IMR-90 (cell line): ENCODE data around the gene ANTXR2. TPM values are rescaled to one million over a fixed set of nuclear protein-coding genes. Genes with fewer than 3 reads are reported as not detected.

Experiments used
- ATAC-seq: fragments of 200-7000 bp; cut with Tn5 transposase; 2 replicates; pipeline ENCODE4 v1.9.1; 2020; ENCODE audit warnings: low read depth, mild to moderate bottlenecking, moderate library complexity
- BruUV-seq: library from RNA; stranded (reverse); fragments of 400-500 nt; replicated peaks from 2 replicates; lab custom pipeline; 2021; lab: Mats Ljungman, UMichigan
- CTCF ChIA-PET: fragments of 300-600 bp; formaldehyde crosslinking; extraction: SDS; loops from one replicate; lab custom pipeline; 2021; ENCODE audit warnings: antibody characterized with exemption; lab: Yijun Ruan, JAX
- POLR2A ChIA-PET: fragments of 300-600 bp; sonication (Branson Sonifier 250); formaldehyde crosslinking; loops from one replicate; lab custom pipeline; 2022; ENCODE audit warnings: antibody characterized with exemption; ENCODE audit not compliant: unreplicated experiment; lab: Charles Lee
- DNase-seq: peaks from one replicate; pipeline ENCODE4 v3.0.0; 2013
- H2AFZ ChIP-seq: replicated peaks from 2 replicates; pipeline ENCODE3; 2013; ENCODE audit warnings: low read length, mild to moderate bottlenecking; ENCODE audit not compliant: poor library complexity
- H2AK5ac ChIP-seq: 2 replicates; pipeline ENCODE4 v1.6.1; 2013; ENCODE audit warnings: low read depth, low read length, inconsistent platforms
- H2AK9ac ChIP-seq: replicated peaks from 2 replicates; pipeline ENCODE3; 2013; ENCODE audit warnings: mild to moderate bottlenecking, low read depth, low read length, moderate library complexity; ENCODE audit not compliant: poor library complexity
- H2BK120ac ChIP-seq: 2 replicates; pipeline ENCODE4 v1.6.1; 2013; ENCODE audit warnings: low read depth, low read length, inconsistent platforms
- H2BK15ac ChIP-seq: 3 replicates; pipeline ENCODE4 v1.6.1; 2013; ENCODE audit warnings: low read depth, low read length, inconsistent platforms
- H2BK20ac ChIP-seq: 2 replicates; pipeline ENCODE4 v1.6.1; 2013; ENCODE audit warnings: low read depth, mild to moderate bottlenecking, inconsistent platforms, low read length, moderate library complexity
- H2BK5ac ChIP-seq: 2 replicates; pipeline ENCODE4 v1.6.1; 2013; ENCODE audit warnings: mild to moderate bottlenecking, low read depth, low read length, inconsistent platforms; ENCODE audit not compliant: poor library complexity, severe bottlenecking
- H3K14ac ChIP-seq: replicated peaks from 2 replicates; pipeline ENCODE4 v1.6.1; 2013; ENCODE audit warnings: low read depth, low read length, inconsistent platforms
- H3K18ac ChIP-seq: 2 replicates; pipeline ENCODE4 v1.6.1; 2013; ENCODE audit warnings: low read depth, low read length, control low read depth
- H3K23ac ChIP-seq: 2 replicates; pipeline ENCODE4 v1.6.1; 2013; ENCODE audit warnings: low read depth, low read length, inconsistent platforms
- H3K27ac ChIP-seq: 2 replicates; pipeline ENCODE4 v1.5.1; 2013; ENCODE audit warnings: mild to moderate bottlenecking, control low read depth, low read length; ENCODE audit not compliant: insufficient read depth
- H3K27me3 ChIP-seq: 2 replicates; pipeline ENCODE4 v1.6.1; 2013; ENCODE audit warnings: low read length; ENCODE audit not compliant: control insufficient read depth, insufficient read depth
- H3K36me3 ChIP-seq: 2 replicates; pipeline ENCODE4 v1.6.1; 2013; ENCODE audit warnings: low read length, mixed read lengths; ENCODE audit not compliant: control insufficient read depth, insufficient read depth
- H3K4ac ChIP-seq: 2 replicates; pipeline ENCODE4 v1.6.1; 2013; ENCODE audit warnings: low read depth, low read length, inconsistent platforms
- H3K4me1 ChIP-seq: 2 replicates; pipeline ENCODE4 v1.6.1; 2013; ENCODE audit warnings: low read length, mixed read lengths; ENCODE audit not compliant: control insufficient read depth, insufficient read depth
- H3K4me2 ChIP-seq: 2 replicates; pipeline ENCODE4 v1.6.1; 2013; ENCODE audit warnings: low read depth, mild to moderate bottlenecking, control low read depth, low read length, moderate library complexity
- H3K4me3 ChIP-seq: 2 replicates; pipeline ENCODE4 v1.5.1; 2013; ENCODE audit warnings: low read depth, mild to moderate bottlenecking, control low read depth, low read length, moderate library complexity; ENCODE audit not compliant: insufficient read depth
- H3K56ac ChIP-seq: 2 replicates; pipeline ENCODE4 v1.6.1; 2013; ENCODE audit warnings: low read length, inconsistent platforms; ENCODE audit not compliant: insufficient read depth; ENCODE audit errors: extremely low read depth
- H3K79me1 ChIP-seq, 2 experiments: 2 replicates each; pipeline ENCODE4 v1.6.1; 2013; ENCODE audit warnings: low read length in 2 of 2, inconsistent platforms in 1 of 2, low read depth in 1 of 2
- H3K9ac ChIP-seq: 2 replicates; pipeline ENCODE4 v1.6.1; 2013; ENCODE audit warnings: low read depth, low read length, control low read depth
- H3K9me1 ChIP-seq: 2 replicates; pipeline ENCODE4 v1.6.1; 2013; ENCODE audit warnings: low read length, inconsistent platforms; ENCODE audit not compliant: insufficient read depth
- H3K9me3 ChIP-seq: 2 replicates; pipeline ENCODE4 v1.6.1; 2013; ENCODE audit warnings: low read length; ENCODE audit not compliant: control insufficient read depth, insufficient read depth
- H4K20me1 ChIP-seq: 2 replicates; pipeline ENCODE4 v1.6.1; 2013; ENCODE audit warnings: low read length, inconsistent platforms; ENCODE audit not compliant: insufficient read depth
- H4K5ac ChIP-seq: 2 replicates; pipeline ENCODE4 v1.6.1; 2013; ENCODE audit warnings: mild to moderate bottlenecking, low read depth, low read length, control low read depth
- H4K8ac ChIP-seq, 2 experiments: 2 replicates each; pipeline ENCODE4 v1.6.1; 2013; ENCODE audit warnings: low read depth in 2 of 2, low read length in 2 of 2, control low read depth in 1 of 2, inconsistent platforms in 1 of 2
- H4K91ac ChIP-seq: 2 replicates; pipeline ENCODE4 v1.6.1; 2013; ENCODE audit warnings: low read depth, low read length, inconsistent platforms; ENCODE audit not compliant: insufficient read depth
- BHLHE40 ChIP-seq: fragments of 150-350 bp; IDR thresholded peaks from 2 replicates; pipeline ENCODE4 v1.6.1; 2016; ENCODE audit warnings: mild to moderate bottlenecking, low read depth, low read length
- CEBPB ChIP-seq: IDR thresholded peaks from 2 replicates; pipeline ENCODE4 v1.6.1; 2012; ENCODE audit warnings: low read depth, low read length, improper control_type of control experiment
- CHD1 ChIP-seq: IDR thresholded peaks from 2 replicates; pipeline ENCODE4 v1.6.1; 2012; ENCODE audit warnings: low read depth, low read length, improper control_type of control experiment
- CTCF ChIP-seq: conservative IDR thresholded peaks from 2 replicates; pipeline ENCODE4 v1.5.1; 2012; ENCODE audit warnings: mild to moderate bottlenecking, low read depth, low read length, improper control_type of control experiment
- ELK1 ChIP-seq: fragments of 150-350 bp; IDR thresholded peaks from 2 replicates; pipeline ENCODE4 v1.6.1; 2016; ENCODE audit warnings: low read depth, mild to moderate bottlenecking, low read length, moderate library complexity, borderline replicate concordance
- MAFK ChIP-seq: IDR thresholded peaks from 2 replicates; pipeline ENCODE4 v1.6.1; 2012; ENCODE audit warnings: low read depth, low read length, improper control_type of control experiment
- MAZ ChIP-seq: IDR thresholded peaks from 2 replicates; pipeline ENCODE4 v1.6.1; 2012; ENCODE audit warnings: low read depth, mild to moderate bottlenecking, low read length, improper control_type of control experiment, moderate library complexity, borderline replicate concordance
- MXI1 ChIP-seq: IDR thresholded peaks from 2 replicates; pipeline ENCODE4 v1.6.1; 2012; ENCODE audit warnings: low read depth, mild to moderate bottlenecking, low read length, moderate library complexity, borderline replicate concordance
- NFE2L2 ChIP-seq: fragments of 150-350 bp; IDR thresholded peaks from 2 replicates; pipeline ENCODE4 v1.6.1; 2016; ENCODE audit warnings: low read depth, mild to moderate bottlenecking, low read length
- POLR2A ChIP-seq: IDR thresholded peaks from 2 replicates; pipeline ENCODE4 v1.6.1; 2012; ENCODE audit warnings: mild to moderate bottlenecking, low read depth, low read length
- RAD21 ChIP-seq: IDR thresholded peaks from 2 replicates; pipeline ENCODE4 v1.6.1; 2012; ENCODE audit warnings: low read length, improper control_type of control experiment
- RCOR1 ChIP-seq: IDR thresholded peaks from 2 replicates; pipeline ENCODE4 v1.6.1; 2012; ENCODE audit warnings: mild to moderate bottlenecking, low read length, improper control_type of control experiment; ENCODE audit not compliant: insufficient replicate concordance
- RFX5 ChIP-seq: IDR thresholded peaks from 2 replicates; pipeline ENCODE4 v1.8.0; 2012; ENCODE audit warnings: low read depth, mild to moderate bottlenecking, low read length, moderate library complexity
- USF2 ChIP-seq: fragments of 150-350 bp; IDR thresholded peaks from 2 replicates; pipeline ENCODE4 v1.6.1; 2017; ENCODE audit warnings: mild to moderate bottlenecking, antibody characterized with exemption, low read length, low read depth
- WGBS, 2 experiments: methylation state at CpG; one replicate each; pipeline versions ENCODE4 v1.1.5 to v1.1.7; 2013; ENCODE audit warnings: missing lambda C conversion rate in 2 of 2; ENCODE audit not compliant: insufficient read length in 1 of 2; ENCODE audit errors: extremely low coverage in 2 of 2; 5-methylcytosine and 5-hydroxymethylcytosine counted together
- dilution Hi-C: fragments of 300-500 bp; cut with HindIII; formaldehyde crosslinking; loops from one replicate; pipeline ENCODE4 v1.14.3; 2018; ENCODE audit warnings: low sequenced_read_pairs; ENCODE audit not compliant: unreplicated experiment
- in situ Hi-C: fragments of 300-500 bp; cut with MboI; formaldehyde crosslinking; loops from 3 replicates; pipeline ENCODE4 v1.14.3; 2019; ENCODE audit warnings: low sequenced_read_pairs, inconsistent platforms, mixed read lengths
- intact Hi-C: fragments of 100-400 bp; cut with micrococcal nuclease; formaldehyde crosslinking; loops from 2 replicates; pipeline ENCODE4 v1.10.0; 2022
- polyA plus RNA-seq, 3 experiments: library from polyadenylated mRNA; depleted of rRNA; stranded (reverse); fragments of >200 nt; gene quantifications; 2 replicates each; pipeline ENCODE4 v1.2.3, GENCODE V29; 2012; ENCODE audit warnings: low replicate concordance in 1 of 3
- total RNA-seq: library from RNA; depleted of rRNA; stranded (reverse); fragments of >200 nt; gene quantifications from 2 replicates; pipeline ENCODE4 v1.2.3, GENCODE V29; 2012

The ANTXR2 gene
- total and polyA plus RNA-seq, 2 of the 4 experiments (the other 2 are of a cell fraction): 46.8 to 88.5 TPM

GRCh38 chr4:80115368-80116181 is 42.5 kb upstream of the ANTXR2 start:
- Histone ChIP-seq H3K4me2 (no peak overlapping the region), H3K56ac (no peak overlapping the region), H3K14ac (no peak overlapping the region), H3K79me1 (no peaks in the 10 kb centered on the region), H3K9me3 (no peaks in the 10 kb centered on the region), H3K9ac (no peak overlapping the region), H3K9me1 (0 out of 2 replicates have a peak, but pooled peaks cover 2% of the 10 kb centered on the region), H3K23ac (no peak overlapping the region), H3K36me3 (no peaks in the 10 kb centered on the region), H2AK9ac (no peak overlapping the region), H3K4ac (peak overlapping the region; percentile 19; the same call in 1 of the 2 replicates), H3K27ac (no peak overlapping the region), H2AK5ac (0 out of 2 replicates have a peak overlapping the region, but pooled peaks have one; percentile 54), H2BK5ac (peak overlapping the region; percentile 0), H2BK20ac (peak overlapping the region; percentile 53; the same call in 1 of the 2 replicates), H2AFZ (peak overlapping the region; percentile 75), H3K27me3 (no peaks in the 10 kb centered on the region), H4K91ac (peak overlapping the region; percentile 32), H4K8ac (peak overlapping the region; percentile 27 to 48; a peak in 2 of 4 replicates), H4K20me1 (no peaks in the 10 kb centered on the region), H4K5ac (no peak overlapping the region), H3K4me3 (no peak overlapping the region), H3K4me1 (peaks cover 6% of the 10 kb centered on the region; the same call in 1 of the 2 replicates), H2BK15ac (peak overlapping the region; percentile 79; the same call in 2 of the 3 replicates), H2BK120ac (peak overlapping the region; percentile 28; the same call in 1 of the 2 replicates), H3K18ac (peak overlapping the region; percentile 14; the same call in 1 of the 2 replicates)
- BruUV-seq: no TSS peak
- peak; percentile 40; the same call in 1 of the 2 replicates for ATAC-seq
- DNase-seq: no peak
- in situ Hi-C loops (no loop called here), dilution Hi-C loops (no loop called here), intact Hi-C loops (no loop called here)
- 100% methylated on average over 1 of the region's 8 CpGs; no CpG with 5 or more reads in 1 of the 2 experiments for WGBS, 2 experiments
- ChIA-PET POLR2A (no interaction called here), CTCF (no interaction called here)
- TF ChIP-seq RAD21 (no peak), RFX5 (no peak), CHD1 (no peak), RCOR1 (no peak), MAZ (no peak), USF2 (no peak), MXI1 (no peak), CEBPB (no peak), POLR2A (no peak), MAFK (no peak), ELK1 (no peak), BHLHE40 (no peak), CTCF (no peak), NFE2L2 (no peak)
